SU-DHL-6 (cell line): ENCODE measurements around the gene KCNC3.
"Not testable (repeated sequence)": the region's sequence is repeated elsewhere in the genome, so short reads cannot be mapped to it uniquely, and the experiment has no call there.

Experiments
- CTCF ChIP-seq: fragments of 200-600 bp; sonication (generic); IDR thresholded peaks from one replicate; pipeline ENCODE4 v1.5.1; 2017; ENCODE audit warnings: antibody characterized with exemption, mild to moderate bottlenecking, low read length, moderate library complexity; ENCODE audit not compliant: insufficient read depth, poor library complexity, severe bottlenecking
- EZH2phosphoT487 ChIP-seq: fragments of 200-600 bp; sonication (generic), shearing (Covaris generic); conservative IDR thresholded peaks from 2 replicates; pipeline ENCODE4 v1.6.1; 2018; ENCODE audit warnings: mild to moderate bottlenecking, antibody characterized with exemption, low read length, moderate library complexity, mixed read lengths

- not testable (repeated sequence) for TF ChIP-seq CTCF, EZH2phosphoT487
Measured at GRCh38 chr19:50347089-50347581, 18.0 kb upstream of the KCNC3 start.
